HG03280 (cell line): ENCODE results near the gene REPS2.

Source experiments
- ATAC-seq: cut with Tn5 transposase; IDR thresholded peaks from one replicate; pipeline ENCODE4 v1.9.1; 2021; ENCODE audit warnings: mild to moderate bottlenecking, moderate library complexity; ENCODE audit not compliant: unreplicated experiment

Gene REPS2

GRCh38 chrX:16997313-16997712 lies 50.9 kb downstream of the REPS2 start:
- no peak for ATAC-seq

GRCh38 chrX:16999275-16999674 lies 52.8 kb downstream of the REPS2 start:
- no peak for ATAC-seq

- no peak for ATAC-seq
These were observed 54.3 kb downstream of the REPS2 start for GRCh38 chrX:17000751-17001150.

- ATAC-seq, result no peak
These were observed 59.4 kb downstream of the REPS2 start for GRCh38 chrX:17005712-17006368.

- no peak for ATAC-seq
These were observed 60.8 kb downstream of the REPS2 start for GRCh38 chrX:17007134-17007768.

GRCh38 chrX:17009856-17010625 lies 63.6 kb downstream of the REPS2 start:
- ATAC-seq, result no peak

- ATAC-seq, result no peak
These were observed 66.0 kb downstream of the REPS2 start for GRCh38 chrX:17012465-17012864.

- ATAC-seq, result no peak
These were observed 67.8 kb downstream of the REPS2 start for GRCh38 chrX:17014216-17014615.

- ATAC-seq, result no peak
These were observed 70.7 kb downstream of the REPS2 start for GRCh38 chrX:17017134-17017533.

GRCh38 chrX:17020356-17020755 lies 73.9 kb downstream of the REPS2 start:
- ATAC-seq, result no peak

- ATAC-seq, result no peak
These were observed 74.7 kb downstream of the REPS2 start for GRCh38 chrX:17020851-17021821.

- ATAC-seq, result no peak
These were observed 75.6 kb downstream of the REPS2 start for GRCh38 chrX:17021851-17022604.

GRCh38 chrX:17023661-17024060 lies 77.2 kb downstream of the REPS2 start:
- no peak for ATAC-seq

- ATAC-seq, result no peak
These were observed 78.4 kb downstream of the REPS2 start for GRCh38 chrX:17024886-17025285.

GRCh38 chrX:17025621-17026302 lies 79.3 kb downstream of the REPS2 start:
- no peak for ATAC-seq

- no peak for ATAC-seq
These were observed 81.5 kb downstream of the REPS2 start for GRCh38 chrX:17027931-17028330.

- no peak for ATAC-seq
These were observed 81.9 kb downstream of the REPS2 start for GRCh38 chrX:17028356-17028755.

- ATAC-seq, result no peak
These were observed 83.6 kb downstream of the REPS2 start for GRCh38 chrX:17030092-17030491.

- ATAC-seq, result no peak
These were observed 84.3 kb downstream of the REPS2 start for GRCh38 chrX:17030580-17031270.
